PC-9 (cell line): ENCODE data around the gene TOB2. TPM values are rescaled to one million over a fixed set of nuclear protein-coding genes. Genes with fewer than 3 reads are reported as not detected.

ENCODE experiments used
- BruUV-seq: library from RNA; stranded (reverse); fragments of 400-500 nt; replicated peaks from 2 replicates; lab custom pipeline; 2021; lab: Mats Ljungman, UMichigan
- CTCF ChIA-PET: fragments of 300-600 bp; sonication (Branson Sonifier 250); formaldehyde crosslinking; loops from one replicate; lab custom pipeline; 2022; ENCODE audit warnings: antibody characterized with exemption; lab: Charles Lee
- POLR2A ChIA-PET: fragments of 300-600 bp; sonication (Branson Sonifier 250); formaldehyde crosslinking; loops from one replicate; lab custom pipeline; 2022; ENCODE audit warnings: antibody characterized with exemption; ENCODE audit not compliant: unreplicated experiment; lab: Charles Lee
- DNase-seq, 2 experiments: peaks; one replicate each; pipeline versions ENCODE4 v3.0.0 to v3.0.0-alpha.2; 2015 to 2022; ENCODE audit warnings: mixed read lengths in 1 of 2
- H2AFZ ChIP-seq: fragments of 200-600 bp; sonication (generic); 2 replicates; pipeline ENCODE4 v1.8.1; 2017; ENCODE audit warnings: antibody characterized with exemption
- H3F3A ChIP-seq: fragments of 200-600 bp; sonication (generic); 2 replicates; pipeline ENCODE4 v1.8.1; 2017; ENCODE audit warnings: antibody characterized with exemption, mild to moderate bottlenecking, low read depth; ENCODE audit not compliant: insufficient read depth
- H3K27ac ChIP-seq: fragments of 200-600 bp; sonication (generic); 2 replicates; pipeline ENCODE4 v1.6.1; 2016; ENCODE audit warnings: mixed run types
- H3K27me3 ChIP-seq: fragments of 200-600 bp; sonication (generic); 2 replicates; pipeline ENCODE4 v1.6.1; 2016; ENCODE audit warnings: low read depth, mixed run types; ENCODE audit not compliant: insufficient read depth
- H3K36me3 ChIP-seq: fragments of 200-600 bp; sonication (generic); 2 replicates; pipeline ENCODE4 v1.6.1; 2016; ENCODE audit warnings: low read depth, mixed run types
- H3K4me1 ChIP-seq: fragments of 200-600 bp; sonication (generic); replicated peaks from 2 replicates; pipeline ENCODE4 v1.6.1; 2016; ENCODE audit warnings: mixed run types; ENCODE audit not compliant: insufficient read depth
- H3K4me2 ChIP-seq: fragments of 200-600 bp; sonication (generic); 2 replicates; pipeline ENCODE4 v1.6.1; 2017; ENCODE audit warnings: mixed run types
- H3K4me3 ChIP-seq: fragments of 200-600 bp; sonication (generic); 2 replicates; pipeline ENCODE4 v1.6.1; 2016; ENCODE audit warnings: mixed run types
- H3K79me2 ChIP-seq: fragments of 200-600 bp; sonication (generic); 2 replicates; pipeline ENCODE4 v1.6.1; 2017; ENCODE audit warnings: low read depth, mixed run types
- H3K9me2 ChIP-seq: fragments of 200-600 bp; sonication (generic); 2 replicates; pipeline ENCODE4 v1.8.1; 2017; ENCODE audit warnings: mild to moderate bottlenecking; ENCODE audit not compliant: insufficient read depth
- H3K9me3 ChIP-seq: fragments of 200-600 bp; sonication (generic); 2 replicates; pipeline ENCODE4 v1.8.1; 2016; ENCODE audit warnings: low read depth; ENCODE audit not compliant: insufficient read depth
- H4K20me1 ChIP-seq: fragments of 200-600 bp; sonication (generic); 2 replicates; pipeline ENCODE4 v1.8.1; 2017; ENCODE audit not compliant: insufficient read depth
- EZH2 ChIP-seq: fragments of 200-600 bp; sonication (generic); IDR thresholded peaks from 2 replicates; pipeline ENCODE4 v1.8.0; 2017; ENCODE audit warnings: antibody characterized with exemption, low read depth
- intact Hi-C: fragments of 100-400 bp; cut with micrococcal nuclease; formaldehyde crosslinking; loops from one replicate; pipeline ENCODE4 v1.10.0; 2022; ENCODE audit not compliant: unreplicated experiment
- total RNA-seq: library from RNA; stranded (reverse); gene quantifications from 2 replicates; pipeline ENCODE4 v1.2.3, GENCODE V29; 2021
- TF ChIP-seq, protein P1 (sequence below): fragments of 200-600 bp; sonication (generic); conservative IDR thresholded peaks from 2 replicates; pipeline ENCODE4 v1.6.1; 2017; ENCODE audit warnings: mixed run types, antibody characterized with exemption, mild to moderate bottlenecking, moderate library complexity

Gene TOB2
- total RNA-seq, 1 experiment from 2014 or later, result 57.4 TPM

GRCh38 chr22:41471568-41471967 is 25.0 kb upstream of the TOB2 start:
- no peak for DNase-seq
- Histone ChIP-seq H3K27me3 (no peaks in the 10 kb centered on the region), H2AFZ (no peak overlapping the region), H3K9me2 (no peaks in the 10 kb centered on the region), H3K27ac (no peak overlapping the region), H3K36me3 (peaks cover 25% of the 10 kb centered on the region), H3K79me2 (peaks cover 92% of the 10 kb centered on the region), H3K4me3 (no peak overlapping the region), H3K9me3 (no peaks in the 10 kb centered on the region), H4K20me1 (peaks cover 30% of the 10 kb centered on the region), H3F3A (peaks cover 12% of the 10 kb centered on the region; the same call in 1 of the 2 replicates), H3K4me2 (no peak overlapping the region), H3K4me1 (peaks cover 25% of the 10 kb centered on the region)
- POLR2A ChIA-PET, result no interaction called here
- CTCF ChIA-PET, result no interaction called here
- TF ChIP-seq, protein P1, sequence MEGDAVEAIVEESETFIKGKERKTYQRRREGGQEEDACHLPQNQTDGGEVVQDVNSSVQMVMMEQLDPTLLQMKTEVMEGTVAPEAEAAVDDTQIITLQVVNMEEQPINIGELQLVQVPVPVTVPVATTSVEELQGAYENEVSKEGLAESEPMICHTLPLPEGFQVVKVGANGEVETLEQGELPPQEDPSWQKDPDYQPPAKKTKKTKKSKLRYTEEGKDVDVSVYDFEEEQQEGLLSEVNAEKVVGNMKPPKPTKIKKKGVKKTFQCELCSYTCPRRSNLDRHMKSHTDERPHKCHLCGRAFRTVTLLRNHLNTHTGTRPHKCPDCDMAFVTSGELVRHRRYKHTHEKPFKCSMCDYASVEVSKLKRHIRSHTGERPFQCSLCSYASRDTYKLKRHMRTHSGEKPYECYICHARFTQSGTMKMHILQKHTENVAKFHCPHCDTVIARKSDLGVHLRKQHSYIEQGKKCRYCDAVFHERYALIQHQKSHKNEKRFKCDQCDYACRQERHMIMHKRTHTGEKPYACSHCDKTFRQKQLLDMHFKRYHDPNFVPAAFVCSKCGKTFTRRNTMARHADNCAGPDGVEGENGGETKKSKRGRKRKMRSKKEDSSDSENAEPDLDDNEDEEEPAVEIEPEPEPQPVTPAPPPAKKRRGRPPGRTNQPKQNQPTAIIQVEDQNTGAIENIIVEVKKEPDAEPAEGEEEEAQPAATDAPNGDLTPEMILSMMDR, result no peak
- TF ChIP-seq EZH2, result no peak
- no TSS peak for BruUV-seq
- intact Hi-C loops, result no loop called here

DNA sequence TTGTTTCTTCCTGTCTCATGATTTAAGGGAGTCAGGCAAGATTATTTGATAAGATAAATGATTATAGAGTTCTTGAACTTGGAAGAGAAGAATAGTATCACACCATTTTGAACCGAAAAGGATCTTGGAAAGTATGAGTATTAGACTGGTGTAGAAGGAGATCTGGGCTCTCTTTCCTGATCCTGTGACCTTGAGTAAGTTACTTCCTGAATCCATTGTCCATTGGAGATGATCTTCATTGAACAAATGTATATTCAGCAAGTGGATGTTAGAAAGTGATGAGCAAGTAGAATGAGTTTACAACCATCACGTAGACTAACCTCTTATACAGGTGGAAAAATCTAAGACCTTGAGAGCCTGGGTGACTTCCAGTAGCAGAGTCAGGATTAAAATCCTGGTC is 24.3 kb upstream of the TOB2 start:
- Histone ChIP-seq H3K79me2 (peaks cover 92% of the 10 kb centered on the region), H4K20me1 (peaks cover 23% of the 10 kb centered on the region), H3K4me2 (peak overlapping the region; percentile 96; the same call in 1 of the 2 replicates), H3K4me1 (peaks cover 25% of the 10 kb centered on the region), H3K27me3 (no peaks in the 10 kb centered on the region), H3K9me3 (no peaks in the 10 kb centered on the region), H3F3A (peaks cover 10% of the 10 kb centered on the region; the same call in 1 of the 2 replicates), H3K36me3 (peaks cover 32% of the 10 kb centered on the region), H3K27ac (no peak overlapping the region), H2AFZ (no peak overlapping the region), H3K9me2 (no peaks in the 10 kb centered on the region), H3K4me3 (no peak overlapping the region; the same call in 1 of the 2 replicates)
- no TSS peak for BruUV-seq
- no peak for DNase-seq
- intact Hi-C loops, result no loop called here
- ChIA-PET CTCF (no interaction called here), POLR2A (no interaction called here)
- TF ChIP-seq, protein P1, result no peak
- no peak for TF ChIP-seq EZH2

- Histone ChIP-seq H3K4me3 (peak overlapping the region; percentile 84), H3K27ac (peak overlapping the region; percentile 78), H4K20me1 (peaks cover 22% of the 10 kb centered on the region; the same call in 1 of the 2 replicates), H3K36me3 (peaks cover 38% of the 10 kb centered on the region), H2AFZ (peak overlapping the region; percentile 83), H3K9me2 (no peaks in the 10 kb centered on the region), H3K27me3 (no peaks in the 10 kb centered on the region), H3K9me3 (no peaks in the 10 kb centered on the region), H3K79me2 (peaks cover 92% of the 10 kb centered on the region), H3K4me1 (peaks cover 25% of the 10 kb centered on the region), H3F3A (peaks cover 20% of the 10 kb centered on the region; the same call in 1 of the 2 replicates), H3K4me2 (peak overlapping the region; percentile 96)
- DNase-seq, result peak in 1 of 2 experiments; percentile 52
- POLR2A ChIA-PET, result interaction anchor here (0.5 to 1.5 kb wide), 4 partner anchors 21 to 299 kb away, joined by 4 to 15 read pairs (median 11); partner anchors contain the start of gene TOB2
- intact Hi-C loops, result loop anchor here (1.0 kb wide), 1 partner anchor 21 kb away; no protein-coding TSS in a partner anchor
- no peak for TF ChIP-seq EZH2
- TF ChIP-seq, protein P1, result no peak
- CTCF ChIA-PET, result interaction anchor here (1.3 kb wide), 1 partner anchor 48 kb away, joined by 4 read pairs; no protein-coding TSS in a partner anchor
- BruUV-seq, result no TSS peak
Observed at GRCh38 chr22:41469218-41469851, 22.7 kb upstream of the TOB2 start.
